B cell (primary cell): Measurements from ENCODE around the gene MRPL14.

Experiments used
- CTCF ChIP-seq: fragments of 200-600 bp; IDR thresholded peaks from one replicate; pipeline ENCODE4 v1.8.0; 2022; ENCODE audit warnings: antibody characterized with exemption, mild to moderate bottlenecking
- EZH2 ChIP-seq: IDR thresholded peaks from 2 replicates; pipeline ENCODE4 v1.6.1; 2012; ENCODE audit warnings: borderline replicate concordance, low read depth, mild to moderate bottlenecking, moderate library complexity, low read length; ENCODE audit not compliant: insufficient read depth, poor library complexity, severe bottlenecking

DNA sequence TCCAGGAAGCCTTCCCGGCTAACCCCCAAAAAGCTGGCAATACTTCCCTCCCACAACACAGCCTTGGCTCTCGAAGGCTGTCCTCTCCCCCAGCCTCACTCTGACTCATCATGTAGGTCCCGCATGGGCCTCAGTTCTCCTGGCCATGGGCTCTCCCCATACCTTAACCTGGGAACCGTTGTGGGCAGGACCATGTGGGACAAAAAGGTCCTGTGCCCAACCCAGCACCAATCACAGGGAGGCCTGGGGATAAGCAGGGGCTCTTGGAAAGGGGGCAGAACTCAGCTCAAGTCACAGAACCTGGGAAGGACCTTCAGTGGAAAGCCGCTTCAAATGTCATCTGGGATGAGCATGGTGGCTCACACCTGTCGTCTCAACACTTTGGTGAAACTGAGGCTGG is 45.5 kb downstream of the MRPL14 start:
- TF ChIP-seq CTCF = no peak
- no peak for TF ChIP-seq EZH2
